Karpas-422 (cell line): ENCODE measurements around the gene SYT12. TPM values are rescaled to one million over a fixed set of nuclear protein-coding genes. Genes with fewer than 3 reads are reported as not detected.

Source experiments
- DNase-seq: peaks from one replicate; pipeline ENCODE4 v3.0.0-alpha.2; 2015
- H2AFZ ChIP-seq: fragments of 200-600 bp; sonication (generic); 2 replicates; pipeline ENCODE4 v1.6.1; 2014; ENCODE audit warnings: antibody characterized with exemption, low read length, mixed read lengths
- H3K27ac ChIP-seq: fragments of 200-600 bp; sonication (generic); 2 replicates; pipeline ENCODE4 v1.5.1; 2014; ENCODE audit warnings: mild to moderate bottlenecking, low read length, moderate library complexity
- H3K27me3 ChIP-seq: fragments of 200-600 bp; sonication (generic); 2 replicates; pipeline ENCODE4 v1.6.1; 2014; ENCODE audit warnings: low read length, mixed read lengths
- H3K36me3 ChIP-seq: fragments of 200-600 bp; sonication (generic); 2 replicates; pipeline ENCODE4 v1.6.1; 2014; ENCODE audit warnings: low read length, mixed read lengths; ENCODE audit not compliant: insufficient read depth
- H3K4me1 ChIP-seq: fragments of 200-600 bp; sonication (generic); 2 replicates; pipeline ENCODE4 v1.6.1; 2014; ENCODE audit warnings: mild to moderate bottlenecking, low read length, mixed read lengths
- H3K4me2 ChIP-seq: fragments of 200-600 bp; sonication (generic); 2 replicates; pipeline ENCODE4 v1.6.1; 2014; ENCODE audit warnings: low read length, low read depth, mild to moderate bottlenecking; ENCODE audit not compliant: poor library complexity, severe bottlenecking
- H3K4me3 ChIP-seq: fragments of 200-600 bp; sonication (generic); 2 replicates; pipeline ENCODE4 v1.5.1; 2014; ENCODE audit warnings: mild to moderate bottlenecking, antibody characterized with exemption, low read length, mixed read lengths
- H3K79me2 ChIP-seq: fragments of 200-600 bp; sonication (generic); 2 replicates; pipeline ENCODE4 v1.6.1; 2014; ENCODE audit warnings: mild to moderate bottlenecking, low read length, mixed read lengths
- H3K9ac ChIP-seq: fragments of 200-600 bp; sonication (generic); 2 replicates; pipeline ENCODE4 v1.6.0; 2014; ENCODE audit warnings: low read length
- H3K9me2 ChIP-seq: fragments of 200-600 bp; sonication (generic), shearing (Covaris generic); replicated peaks from 2 replicates; pipeline ENCODE4 v1.6.0; 2014; ENCODE audit warnings: mild to moderate bottlenecking, low read length, moderate library complexity; ENCODE audit not compliant: insufficient read depth
- H3K9me3 ChIP-seq: fragments of 300-700, 200-600 bp; sonication (generic); 2 replicates; pipeline ENCODE4 v1.6.1; 2014; ENCODE audit warnings: low read length, mixed read lengths
- H4K20me1 ChIP-seq: fragments of 200-600 bp; sonication (generic); 2 replicates; pipeline ENCODE4 v1.6.1; 2014; ENCODE audit warnings: mild to moderate bottlenecking, antibody characterized with exemption, low read length, low read depth; ENCODE audit not compliant: insufficient read depth
- total RNA-seq: library from RNA; depleted of rRNA; stranded (reverse); fragments of >200 nt; shearing (Covaris generic); gene quantifications from 2 replicates; pipeline ENCODE4 v1.2.3, GENCODE V29; 2014; ENCODE audit warnings: low replicate concordance; rRNA removed

The SYT12 gene, protein sequence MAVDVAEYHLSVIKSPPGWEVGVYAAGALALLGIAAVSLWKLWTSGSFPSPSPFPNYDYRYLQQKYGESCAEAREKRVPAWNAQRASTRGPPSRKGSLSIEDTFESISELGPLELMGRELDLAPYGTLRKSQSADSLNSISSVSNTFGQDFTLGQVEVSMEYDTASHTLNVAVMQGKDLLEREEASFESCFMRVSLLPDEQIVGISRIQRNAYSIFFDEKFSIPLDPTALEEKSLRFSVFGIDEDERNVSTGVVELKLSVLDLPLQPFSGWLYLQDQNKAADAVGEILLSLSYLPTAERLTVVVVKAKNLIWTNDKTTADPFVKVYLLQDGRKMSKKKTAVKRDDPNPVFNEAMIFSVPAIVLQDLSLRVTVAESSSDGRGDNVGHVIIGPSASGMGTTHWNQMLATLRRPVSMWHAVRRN
- 0.22 TPM in 1 of 2 replicates, not detected in the other for total RNA-seq

DNA sequence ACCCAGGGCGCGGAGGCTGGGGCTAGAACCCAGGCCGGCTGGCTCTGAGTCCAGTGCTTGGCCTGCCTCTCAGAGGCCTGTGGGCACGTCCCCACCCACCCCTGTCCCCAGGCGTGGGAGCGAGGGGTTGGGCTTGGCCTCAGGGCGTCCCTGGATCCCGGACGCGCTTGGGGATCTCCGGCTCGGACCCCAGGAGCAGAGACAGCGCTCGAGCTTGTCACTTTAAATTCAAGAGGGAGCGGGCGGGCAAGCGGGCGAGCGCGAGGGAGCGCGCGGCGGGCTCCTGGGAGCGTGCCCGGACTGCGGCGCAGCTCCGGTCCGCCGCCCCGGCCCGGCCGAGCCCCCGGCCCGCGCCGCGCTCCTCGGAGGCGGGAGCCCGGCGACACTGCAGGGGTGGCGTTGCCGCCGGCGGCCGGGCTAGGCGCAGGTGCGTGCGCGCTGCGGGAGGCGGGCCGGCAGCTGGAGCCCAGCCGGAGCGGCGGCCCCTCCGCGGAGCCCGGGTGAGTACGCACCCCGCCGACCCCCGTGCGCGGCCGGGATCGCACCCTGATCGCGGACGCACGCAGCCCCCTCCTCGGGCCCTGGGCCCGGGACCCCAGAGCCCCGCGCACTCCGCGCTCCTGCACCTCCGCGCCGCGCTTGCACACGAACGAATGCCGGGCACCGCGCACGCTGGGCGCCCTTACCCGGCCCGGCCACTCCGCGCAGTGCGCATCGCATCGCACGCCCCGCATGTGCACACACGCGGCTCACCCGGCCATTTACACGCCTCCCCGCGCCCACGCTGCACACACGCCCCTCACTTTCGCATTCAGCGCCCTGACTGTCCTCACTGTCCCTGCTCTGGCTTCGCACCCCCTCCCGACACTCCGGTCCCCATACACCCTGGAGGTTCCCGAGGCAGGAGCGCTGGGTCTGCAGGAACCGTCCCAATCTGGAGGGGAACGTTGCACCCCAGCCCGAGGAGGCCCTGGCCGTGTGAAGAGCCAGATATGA, at the start of gene SYT12:
Gene SYT12 (plus strand): TSS at position 174 of the 996 bp plus-strand sequence. CDS start 7,011 bp downstream, outside the sequence.
- H2AFZ ChIP-seq = no peak within 1 kb of the TSS
- no peaks in the 10 kb centered on the region for H3K9me2 ChIP-seq
- no peak within 1 kb of the TSS for H3K9ac ChIP-seq
- H3K79me2 ChIP-seq = no peaks in the 10 kb centered on the region
- no peaks in the 10 kb centered on the region for H3K27me3 ChIP-seq
- H3K27ac ChIP-seq = no peak within 1 kb of the TSS
- H3K4me3 ChIP-seq = no peak within 1 kb of the TSS
- no peaks in the 10 kb centered on the region for H4K20me1 ChIP-seq
- no peak for DNase-seq
- no peak within 1 kb of the TSS for H3K4me2 ChIP-seq
- H3K4me1 ChIP-seq = peaks cover 29% of the 10 kb centered on the region
- H3K9me3 ChIP-seq = no peaks in the 10 kb centered on the region
- H3K36me3 ChIP-seq = no peaks in the 10 kb centered on the region

GRCh38 chr11:66973956-66974580, 48.9 kb upstream of the SYT12 start:
- H3K9ac ChIP-seq = no peak overlapping the region
- H3K9me3 ChIP-seq = no peaks in the 10 kb centered on the region
- H4K20me1 ChIP-seq = no peaks in the 10 kb centered on the region
- no peak overlapping the region for H3K4me3 ChIP-seq
- H3K27ac ChIP-seq = no peak overlapping the region
- no peaks in the 10 kb centered on the region for H3K9me2 ChIP-seq
- H3K79me2 ChIP-seq = no peaks in the 10 kb centered on the region
- DNase-seq = no peak
- H3K4me1 ChIP-seq = no peaks in the 10 kb centered on the region
- no peak overlapping the region for H3K4me2 ChIP-seq
- no peaks in the 10 kb centered on the region for H3K27me3 ChIP-seq
- no peak overlapping the region for H2AFZ ChIP-seq
- no peaks in the 10 kb centered on the region for H3K36me3 ChIP-seq

DNA sequence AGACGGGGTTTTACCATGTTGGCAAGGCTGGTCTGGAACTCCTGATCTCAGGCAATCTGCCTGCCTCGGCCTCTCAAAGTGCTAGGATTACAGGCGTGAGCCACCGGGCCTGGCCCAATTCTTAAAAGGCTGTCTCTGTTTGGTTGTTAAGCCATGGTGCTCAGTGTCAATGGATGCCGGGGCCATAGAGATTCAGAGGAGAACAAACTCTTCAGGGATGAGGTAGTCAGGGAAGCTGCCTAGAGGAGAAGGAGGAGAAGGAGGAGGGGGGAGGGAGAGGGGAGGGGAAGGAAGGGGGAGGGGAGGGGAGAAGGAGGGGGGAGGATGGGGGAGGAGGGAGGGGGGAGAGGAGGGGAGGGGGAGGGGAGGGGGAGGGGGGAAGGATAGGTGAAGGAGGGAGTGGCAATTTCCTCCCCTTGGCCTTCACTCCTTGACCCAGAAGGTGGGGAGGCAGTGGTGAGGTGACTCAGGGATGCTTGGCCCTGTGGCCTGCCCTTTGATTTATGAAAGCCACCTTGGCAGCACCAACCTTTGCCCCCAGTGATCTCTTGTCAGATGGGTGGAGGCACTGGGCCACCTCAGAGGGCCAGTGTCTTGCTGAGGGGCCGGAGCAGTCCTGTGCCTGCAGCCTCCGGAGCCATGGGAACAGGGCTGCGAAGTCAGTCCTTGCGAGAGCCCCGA, 48.1 kb upstream of the SYT12 start, which contains the start of gene C11orf86:
Gene C11orf86 (plus strand): TSS at position 581 of the 681 bp plus-strand sequence. CDS start 59 bp downstream, at position 640.
- Histone ChIP-seq H3K36me3 (no peaks in the 10 kb centered on the region), H3K9me3 (peaks cover 5% of the 10 kb centered on the region), H3K9ac (no peak within 1 kb of the TSS), H3K4me2 (no peak within 1 kb of the TSS), H3K79me2 (no peaks in the 10 kb centered on the region), H3K4me3 (no peak within 1 kb of the TSS), H2AFZ (no peak within 1 kb of the TSS), H3K4me1 (no peaks in the 10 kb centered on the region), H4K20me1 (no peaks in the 10 kb centered on the region), H3K27me3 (no peaks in the 10 kb centered on the region), H3K9me2 (no peaks in the 10 kb centered on the region), H3K27ac (no peak within 1 kb of the TSS)
- no peak for DNase-seq

- H3K4me3 ChIP-seq = no peak overlapping the region
- no peaks in the 10 kb centered on the region for H3K27me3 ChIP-seq
- H3K36me3 ChIP-seq = no peaks in the 10 kb centered on the region
Measured at GRCh38 chr11:66975405-66976027, 47.4 kb upstream of the SYT12 start.

GRCh38 chr11:66976028-66976467, 46.9 kb upstream of the SYT12 start:
- no peak overlapping the region for H2AFZ ChIP-seq
- H3K4me2 ChIP-seq = no peak overlapping the region
- H3K9me2 ChIP-seq = no peaks in the 10 kb centered on the region
- H3K27me3 ChIP-seq = no peaks in the 10 kb centered on the region
- no peaks in the 10 kb centered on the region for H3K79me2 ChIP-seq
- H3K27ac ChIP-seq = no peak overlapping the region
- no peak overlapping the region for H3K9ac ChIP-seq
- H3K36me3 ChIP-seq = no peaks in the 10 kb centered on the region
- H3K4me3 ChIP-seq = no peak overlapping the region
- H3K9me3 ChIP-seq = peaks cover 5% of the 10 kb centered on the region
- H3K4me1 ChIP-seq = no peaks in the 10 kb centered on the region
- no peaks in the 10 kb centered on the region for H4K20me1 ChIP-seq
- peak; percentile 68 for DNase-seq

More at GRCh38 chr11:66975405-66976027, 47.4 kb upstream of the SYT12 start:
- H3K4me1 ChIP-seq = no peaks in the 10 kb centered on the region
- H3K9ac ChIP-seq = no peak overlapping the region
- no peak for DNase-seq
- no peaks in the 10 kb centered on the region for H4K20me1 ChIP-seq
- no peaks in the 10 kb centered on the region for H3K9me2 ChIP-seq
- H3K4me2 ChIP-seq = no peak overlapping the region
- no peaks in the 10 kb centered on the region for H3K79me2 ChIP-seq
- H2AFZ ChIP-seq = no peak overlapping the region
- H3K9me3 ChIP-seq = peaks cover 5% of the 10 kb centered on the region
- no peak overlapping the region for H3K27ac ChIP-seq

DNA sequence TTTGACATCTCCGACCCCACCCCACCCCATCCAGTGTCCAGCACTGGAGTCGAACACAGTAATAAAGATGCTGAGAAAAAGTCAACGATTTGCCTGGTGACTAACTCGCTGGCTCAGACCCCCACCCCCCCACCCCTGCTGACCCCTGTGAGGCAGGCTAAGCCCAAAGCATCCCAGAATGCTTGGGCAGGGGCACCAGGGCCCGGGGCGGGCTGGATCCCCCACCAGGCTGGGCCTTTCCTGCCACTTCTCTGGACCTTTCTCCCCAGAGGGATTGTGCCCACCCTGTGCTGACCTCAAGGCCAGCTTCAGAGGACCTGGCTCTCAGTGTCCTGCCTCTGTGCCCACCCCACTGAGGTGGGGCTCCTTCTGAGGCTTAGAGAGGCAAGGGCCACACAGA, 46.0 kb upstream of the SYT12 start:
- no peaks in the 10 kb centered on the region for H4K20me1 ChIP-seq
- no peak overlapping the region for H3K4me2 ChIP-seq
- H3K36me3 ChIP-seq = no peaks in the 10 kb centered on the region
- H3K9me3 ChIP-seq = peaks cover 5% of the 10 kb centered on the region
- no peaks in the 10 kb centered on the region for H3K4me1 ChIP-seq
- H3K27me3 ChIP-seq = no peaks in the 10 kb centered on the region
- no peaks in the 10 kb centered on the region for H3K79me2 ChIP-seq
- no peaks in the 10 kb centered on the region for H3K9me2 ChIP-seq
- DNase-seq = no peak
- H3K27ac ChIP-seq = no peak overlapping the region
- H2AFZ ChIP-seq = no peak overlapping the region
- no peak overlapping the region for H3K4me3 ChIP-seq
- no peak overlapping the region for H3K9ac ChIP-seq

GRCh38 chr11:66978229-66978628, 44.7 kb upstream of the SYT12 start:
- Histone ChIP-seq H3K36me3 (no peaks in the 10 kb centered on the region), H3K9me3 (peaks cover 5% of the 10 kb centered on the region)

More at GRCh38 chr11:66978229-66978628, 44.7 kb upstream of the SYT12 start:
- Histone ChIP-seq H3K79me2 (no peaks in the 10 kb centered on the region), H2AFZ (no peak overlapping the region), H3K4me1 (no peaks in the 10 kb centered on the region), H3K27ac (no peak overlapping the region), H3K27me3 (no peaks in the 10 kb centered on the region), H4K20me1 (no peaks in the 10 kb centered on the region), H3K9me2 (no peaks in the 10 kb centered on the region), H3K4me2 (no peak overlapping the region), H3K9ac (no peak overlapping the region), H3K4me3 (no peak overlapping the region)
- no peak for DNase-seq
